GM15510 (cell line): Measurements from ENCODE around the gene NRP2.

Experiments used
- POLR2A ChIP-seq: IDR thresholded peaks from 3 replicates; pipeline ENCODE4 v1.6.1; 2011; ENCODE audit warnings: borderline replicate concordance; ENCODE audit not compliant: insufficient read length; ENCODE audit errors: extremely low read depth

Gene NRP2

GRCh38 chr2:205797866-205798265 is 115.6 kb downstream of the NRP2 start:
- TF ChIP-seq POLR2A: no peak

DNA sequence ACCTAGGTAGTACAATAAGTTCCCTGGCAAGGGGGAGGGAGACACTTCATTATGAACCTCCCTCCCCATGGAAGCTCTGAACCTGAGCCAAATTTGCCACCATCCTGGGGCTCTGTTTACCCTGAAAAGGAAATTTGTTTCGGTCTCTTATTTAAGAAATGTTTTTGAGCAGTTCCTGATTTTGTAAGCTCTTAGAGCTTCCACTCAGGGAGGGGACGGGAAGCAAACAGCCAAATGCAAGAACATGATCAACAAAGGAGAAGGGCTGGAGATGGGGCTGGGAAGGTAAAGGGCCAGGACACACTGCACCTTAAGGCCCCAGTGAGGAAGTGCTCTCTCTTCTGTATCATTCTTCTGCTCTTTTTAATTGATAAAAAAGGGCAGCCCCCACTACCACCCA is 117.9 kb downstream of the NRP2 start:
- no peak for TF ChIP-seq POLR2A

DNA sequence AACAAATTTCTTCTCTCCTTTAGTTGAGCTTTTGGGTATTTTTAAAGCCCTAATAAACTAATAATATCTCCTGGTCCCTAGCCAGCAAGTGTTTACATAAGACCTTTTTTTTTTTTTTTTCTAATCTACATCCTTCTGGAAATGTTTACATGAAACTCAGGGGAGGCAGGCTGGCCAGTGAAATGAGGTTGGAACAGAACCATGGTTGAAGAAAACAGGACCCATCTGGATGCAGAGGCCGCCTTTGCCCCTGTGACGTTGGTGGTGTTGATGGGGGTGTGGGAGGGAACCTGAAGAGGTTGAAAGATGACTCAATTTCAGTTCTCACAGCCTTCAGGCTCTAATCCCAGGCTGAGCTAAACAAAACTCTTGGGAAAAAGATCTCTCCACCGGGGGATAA is 118.5 kb downstream of the NRP2 start:
- TF ChIP-seq POLR2A: no peak

- no peak for TF ChIP-seq POLR2A
Measured at GRCh38 chr2:205802065-205802464, 119.8 kb downstream of the NRP2 start.

- TF ChIP-seq POLR2A: no peak
Measured at GRCh38 chr2:205802941-205803340, 120.6 kb downstream of the NRP2 start.

GRCh38 chr2:205803500-205803899 is 121.2 kb downstream of the NRP2 start:
- TF ChIP-seq POLR2A: no peak

GRCh38 chr2:205805136-205805535 is 122.8 kb downstream of the NRP2 start:
- no peak for TF ChIP-seq POLR2A

- no peak for TF ChIP-seq POLR2A
Measured at GRCh38 chr2:205806143-205806905, 124.0 kb downstream of the NRP2 start.

DNA sequence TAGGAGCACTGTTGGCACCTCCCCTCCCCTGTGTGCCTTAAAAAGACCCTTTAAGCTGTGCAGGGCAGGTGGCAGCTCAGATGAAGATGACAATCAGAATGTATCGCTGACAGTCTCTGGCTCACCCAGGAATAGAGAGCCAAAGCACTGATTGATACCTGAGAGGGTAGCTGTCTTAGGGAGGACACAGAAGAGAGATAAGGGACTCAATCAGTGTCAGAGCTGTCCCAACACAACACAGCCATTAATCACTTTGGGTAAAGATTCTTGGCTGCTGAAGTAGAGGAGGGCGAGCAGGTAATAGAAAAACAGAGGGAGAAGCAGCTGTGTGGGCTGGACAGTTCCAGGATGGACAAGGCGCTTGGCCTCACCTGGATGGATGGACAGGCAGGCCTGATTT is 124.9 kb downstream of the NRP2 start:
- no peak for TF ChIP-seq POLR2A

GRCh38 chr2:205807758-205808157 is 125.5 kb downstream of the NRP2 start:
- TF ChIP-seq POLR2A: no peak

DNA sequence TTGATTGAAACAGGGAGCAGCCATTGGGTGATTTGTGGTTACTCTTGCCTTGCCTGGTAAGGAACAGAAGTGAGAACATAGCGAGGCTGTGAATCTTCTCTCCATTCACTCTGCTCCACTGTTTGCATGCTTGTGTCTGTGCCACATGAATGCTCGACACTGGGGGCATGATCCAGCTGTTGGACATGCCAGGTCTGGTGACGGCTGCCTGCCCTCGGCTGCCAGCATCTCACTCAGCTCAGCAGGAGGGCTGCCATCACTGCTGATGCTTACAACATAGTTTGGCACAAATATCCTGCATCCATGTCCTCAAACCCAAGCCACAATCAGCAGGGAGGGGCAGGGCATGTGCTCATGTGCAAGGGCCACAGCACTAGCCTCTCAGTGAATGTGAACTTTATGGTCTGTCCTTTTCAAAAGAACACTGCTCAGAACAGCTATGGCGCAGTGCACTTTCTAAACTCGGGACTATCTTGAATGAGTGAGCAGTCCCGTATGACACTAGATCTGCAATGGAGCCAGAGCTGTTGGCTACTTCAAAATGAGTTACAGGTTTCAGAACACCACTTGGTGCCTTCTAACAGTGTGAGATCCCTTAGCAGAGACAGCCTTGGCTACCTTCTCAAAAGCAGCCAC is 126.3 kb downstream of the NRP2 start:
- TF ChIP-seq POLR2A: no peak

GRCh38 chr2:205811387-205811786 is 129.1 kb downstream of the NRP2 start:
- no peak for TF ChIP-seq POLR2A

- TF ChIP-seq POLR2A: no peak
Measured at GRCh38 chr2:205814039-205814364, 131.7 kb downstream of the NRP2 start.

DNA sequence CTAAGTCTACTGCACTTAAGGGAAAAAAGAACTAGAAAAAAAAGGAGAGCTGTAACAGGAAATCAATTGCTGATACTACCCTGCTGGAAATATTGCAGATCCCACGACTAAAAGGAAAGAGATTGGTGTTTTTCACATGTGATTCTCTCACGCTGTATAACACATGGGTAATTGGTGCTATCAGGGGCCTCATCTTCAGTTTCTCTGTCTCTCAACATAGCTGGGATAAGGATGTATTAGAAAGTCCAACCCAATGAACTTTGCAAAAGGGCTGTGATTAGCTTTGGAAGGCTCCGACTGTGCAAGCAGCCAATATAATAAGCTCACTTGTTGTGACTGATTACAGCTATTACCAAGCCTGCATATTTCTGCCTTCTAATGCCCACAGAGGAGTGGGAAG is 133.4 kb downstream of the NRP2 start:
- TF ChIP-seq POLR2A: no peak

- TF ChIP-seq POLR2A: no peak
Measured at GRCh38 chr2:205816268-205816667, 134.0 kb downstream of the NRP2 start.

DNA sequence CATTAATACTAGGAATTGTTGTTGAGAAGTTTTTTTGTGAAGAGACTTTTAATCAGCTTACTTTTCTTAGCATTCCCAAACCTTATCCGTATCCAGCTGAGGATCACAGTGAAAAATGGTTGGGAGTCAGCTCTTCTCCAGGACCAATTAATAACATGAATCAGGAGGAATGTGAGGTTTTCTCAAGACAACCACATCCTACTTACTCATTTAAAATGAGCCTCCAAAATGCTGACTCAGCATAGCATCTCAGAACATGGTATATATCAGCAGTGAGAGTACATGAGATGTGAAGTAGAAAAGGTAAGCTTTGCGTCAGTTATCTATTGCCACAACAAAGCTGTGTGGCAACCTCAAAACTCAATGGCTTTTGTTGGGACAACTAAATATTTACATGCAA is 140.3 kb downstream of the NRP2 start:
- no peak for TF ChIP-seq POLR2A
